H9 (cell line): ENCODE results near the gene AFDN. TPM values are rescaled to one million over a fixed set of nuclear protein-coding genes. Genes with fewer than 3 reads are reported as not detected.

Experiments used
- DNase-seq: peaks from one replicate; pipeline ENCODE4 v3.0.0-alpha.2; 2017
- H2AFZ ChIP-seq: one replicate; pipeline ENCODE4 v1.6.1; 2013; ENCODE audit warnings: mild to moderate bottlenecking, low read length, control low read depth, moderate library complexity
- H2AK5ac ChIP-seq: 2 replicates; pipeline ENCODE4 v1.6.1; 2013; ENCODE audit warnings: low read length, control low read depth, mixed read lengths; ENCODE audit not compliant: insufficient read length
- H2BK120ac ChIP-seq: one replicate; pipeline ENCODE4 v1.6.1; 2013; ENCODE audit warnings: low read depth, mild to moderate bottlenecking, low read length, control low read depth, inconsistent platforms; ENCODE audit not compliant: poor library complexity, severe bottlenecking
- H2BK12ac ChIP-seq: 2 replicates; pipeline ENCODE4 v1.6.1; 2013; ENCODE audit warnings: low read length, control low read depth, mixed read lengths, low read depth; ENCODE audit not compliant: insufficient read length
- H2BK15ac ChIP-seq: 2 replicates; pipeline ENCODE4 v1.6.1; 2013; ENCODE audit warnings: low read depth, low read length, control low read depth
- H2BK20ac ChIP-seq: one replicate; pipeline ENCODE4 v1.6.1; 2013; ENCODE audit warnings: low read depth, mild to moderate bottlenecking, low read length, control low read depth, inconsistent platforms; ENCODE audit not compliant: poor library complexity, severe bottlenecking
- H2BK5ac ChIP-seq: 2 replicates; pipeline ENCODE4 v1.6.1; 2013; ENCODE audit warnings: low read length, control low read depth, mixed read lengths; ENCODE audit not compliant: insufficient read length
- H3K14ac ChIP-seq: 2 replicates; pipeline ENCODE4 v1.6.1; 2013; ENCODE audit warnings: low read length, control low read depth; ENCODE audit not compliant: insufficient read depth
- H3K18ac ChIP-seq: 2 replicates; pipeline ENCODE4 v1.6.1; 2013; ENCODE audit warnings: low read depth, mild to moderate bottlenecking, mixed read lengths, low read length, control low read depth; ENCODE audit not compliant: insufficient read length
- H3K23ac ChIP-seq: 2 replicates; pipeline ENCODE4 v1.6.1; 2013; ENCODE audit warnings: low read length, control low read depth, mixed read lengths, low read depth; ENCODE audit not compliant: insufficient read length
- H3K23me2 ChIP-seq: 2 replicates; pipeline ENCODE4 v1.6.1; 2013; ENCODE audit warnings: low read depth, mild to moderate bottlenecking, mixed read lengths, low read length, control low read depth; ENCODE audit not compliant: insufficient read length, poor library complexity, severe bottlenecking
- H3K27ac ChIP-seq: 2 replicates; pipeline ENCODE4 v1.5.1; 2013; ENCODE audit warnings: low read length, control low read depth, mixed read lengths, low read depth; ENCODE audit not compliant: insufficient read length
- H3K27me3 ChIP-seq: 2 replicates; pipeline ENCODE4 v1.6.1; 2013; ENCODE audit warnings: low read length, control low read depth, inconsistent platforms; ENCODE audit not compliant: insufficient read depth
- H3K4ac ChIP-seq: 2 replicates; pipeline ENCODE4 v1.6.1; 2013; ENCODE audit warnings: low read depth, mild to moderate bottlenecking, control low read depth, inconsistent platforms, low read length, moderate library complexity
- H3K4me1 ChIP-seq: 2 replicates; pipeline ENCODE4 v1.6.1; 2013; ENCODE audit warnings: low read length, control low read depth, inconsistent platforms; ENCODE audit not compliant: insufficient read depth
- H3K4me2 ChIP-seq: 2 replicates; pipeline ENCODE4 v1.6.1; 2013; ENCODE audit warnings: low read length, control low read depth, mixed read lengths; ENCODE audit not compliant: insufficient read length, insufficient read depth
- H3K56ac ChIP-seq: 2 replicates; pipeline ENCODE4 v1.6.1; 2013; ENCODE audit warnings: low read depth, mild to moderate bottlenecking, mixed read lengths, low read length, control low read depth; ENCODE audit not compliant: insufficient read length
- H3K79me1 ChIP-seq: 2 replicates; pipeline ENCODE4 v1.6.1; 2013; ENCODE audit warnings: low read depth, mild to moderate bottlenecking, moderate library complexity, low read length, control low read depth, inconsistent platforms; ENCODE audit not compliant: insufficient read depth, poor library complexity, severe bottlenecking
- H3K79me2 ChIP-seq: 2 replicates; pipeline ENCODE4 v1.6.1; 2013; ENCODE audit warnings: low read length, control low read depth, inconsistent platforms; ENCODE audit not compliant: insufficient read depth
- H3K9ac ChIP-seq: 2 replicates; pipeline ENCODE4 v1.6.1; 2013; ENCODE audit warnings: low read length, control low read depth, mixed read lengths; ENCODE audit not compliant: insufficient read length; ENCODE audit errors: extremely low read depth
- H3K9me3 ChIP-seq: one replicate; pipeline ENCODE4 v1.6.1; 2013; ENCODE audit warnings: low read depth, low read length, inconsistent platforms; ENCODE audit not compliant: control insufficient read depth
- H3T11ph ChIP-seq: one replicate; pipeline ENCODE4 v1.6.1; 2013; ENCODE audit warnings: mild to moderate bottlenecking, low read length, control low read depth, inconsistent platforms
- H4K20me1 ChIP-seq: one replicate; pipeline ENCODE4 v1.6.1; 2013; ENCODE audit not compliant: control insufficient read depth, insufficient read length, insufficient read depth
- H4K5ac ChIP-seq: 2 replicates; pipeline ENCODE4 v1.6.1; 2013; ENCODE audit warnings: low read depth, mild to moderate bottlenecking, mixed read lengths, low read length, control low read depth; ENCODE audit not compliant: insufficient read length
- H4K8ac ChIP-seq: replicated peaks from 2 replicates; pipeline ENCODE4 v1.6.1; 2013; ENCODE audit warnings: low read length, control low read depth, mixed read lengths, low read depth; ENCODE audit not compliant: insufficient read length
- H4K91ac ChIP-seq: 2 replicates; pipeline ENCODE4 v1.6.1; 2013; ENCODE audit warnings: low read depth, mild to moderate bottlenecking, moderate library complexity, mixed read lengths, low read length, control low read depth; ENCODE audit not compliant: insufficient read length
- H3K27ac Mint-ChIP-seq, 3 experiments: 2 replicates in 2 of 3; 3 replicates in 1 of 3; pipeline ENCODE4 v1.8.0; 2020 to 2021; ENCODE audit warnings: mixed read lengths in 3 of 3, mild to moderate bottlenecking in 1 of 3, moderate library complexity in 1 of 3
- H3K27me3 Mint-ChIP-seq: 2 replicates; pipeline ENCODE4 v1.8.0; 2021; ENCODE audit warnings: low read depth, mild to moderate bottlenecking, moderate library complexity, mixed read lengths
- H3K36me3 Mint-ChIP-seq, 3 experiments: 2 replicates in 2 of 3; 3 replicates in 1 of 3; pipeline ENCODE4 v1.8.0; 2020 to 2021; ENCODE audit warnings: low read depth in 3 of 3, mixed read lengths in 3 of 3; ENCODE audit not compliant: insufficient read depth in 1 of 3
- H3K4me1 Mint-ChIP-seq, 2 experiments: 2 replicates each; pipeline ENCODE4 v1.8.0; 2020; ENCODE audit warnings: mixed read lengths in 2 of 2
- H3K4me3 Mint-ChIP-seq, 2 experiments: 2 replicates in 1 of 2; 3 replicates in 1 of 2; pipeline ENCODE4 v1.8.0; 2020 to 2021; ENCODE audit warnings: mild to moderate bottlenecking in 2 of 2, mixed read lengths in 2 of 2, moderate library complexity in 1 of 2
- H3K9me3 Mint-ChIP-seq, 2 experiments: 2 replicates in 1 of 2; 3 replicates in 1 of 2; pipeline ENCODE4 v1.8.0; 2020; ENCODE audit warnings: mild to moderate bottlenecking in 2 of 2, mixed read lengths in 2 of 2, moderate library complexity in 1 of 2
- WGBS: extraction: QIAGEN DNeasy Blood & Tissue Kit; methylation state at CpG from one replicate; pipeline ENCODE4 v1.1.7; 2013; ENCODE audit warnings: missing lambda C conversion rate, low lambda C conversion rate, mixed read lengths; ENCODE audit not compliant: insufficient read length; ENCODE audit errors: extremely low coverage; 5-methylcytosine and 5-hydroxymethylcytosine counted together
- total RNA-seq: library from RNA; stranded (reverse); gene quantifications from 2 replicates; pipeline ENCODE4 v1.2.1, GENCODE V29; 2021
- TF ChIP-seq, protein P1 (sequence below): fragments of 200-600 bp; sonication (generic); conservative IDR thresholded peaks from 3 replicates; pipeline ENCODE4 v1.8.0; 2021; ENCODE audit warnings: antibody characterized with exemption, mild to moderate bottlenecking

Gene AFDN
- total RNA-seq, 1 experiment from 2014 or later, result 157 TPM

DNA sequence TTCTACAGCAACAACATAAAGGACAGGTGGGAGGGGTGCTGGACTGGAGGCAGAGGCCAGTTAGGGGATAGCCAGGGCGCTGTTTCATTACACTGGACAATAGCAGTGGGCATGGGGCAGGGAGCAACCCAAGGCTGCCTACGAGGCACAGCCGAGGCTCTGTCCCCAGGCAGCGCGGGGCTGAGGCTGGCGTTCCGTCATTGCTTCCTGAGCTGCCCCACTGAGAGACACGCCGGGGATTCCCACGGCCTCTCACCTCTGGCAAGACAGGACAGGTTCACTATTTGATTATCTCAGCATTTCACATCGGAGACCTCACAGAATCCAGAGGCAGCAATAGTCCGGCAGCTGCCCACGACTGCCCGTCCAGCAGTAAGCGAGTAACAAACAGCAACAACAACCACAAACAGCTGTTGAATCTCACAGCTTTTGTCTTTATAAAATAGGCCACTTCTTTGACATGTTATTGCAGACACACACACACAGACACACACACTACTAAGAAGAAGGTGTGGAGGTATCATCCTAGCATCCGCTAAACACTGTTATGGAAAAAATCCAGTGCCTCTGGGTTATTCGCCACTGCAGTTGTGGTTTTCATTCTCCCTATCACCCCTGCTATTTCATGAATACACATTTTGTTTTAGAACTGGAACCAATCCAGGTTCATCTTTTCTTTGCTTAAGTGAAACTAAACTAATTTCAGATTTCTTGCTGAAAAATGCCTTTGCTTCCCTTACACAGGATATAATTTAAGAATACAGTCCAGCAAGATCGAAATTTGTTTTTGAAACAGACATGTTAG, 190.2 kb downstream of the AFDN start:
- Histone ChIP-seq H3K79me2 (no peaks in the 10 kb centered on the region), H3K27me3 (no peaks in the 10 kb centered on the region), H2AK5ac (no peak overlapping the region), H4K20me1 (no peaks in the 10 kb centered on the region), H2BK5ac (no peak overlapping the region), H2BK12ac (no peak overlapping the region), H3K18ac (no peak overlapping the region), H3K4ac (no peak overlapping the region), H3K79me1 (no peaks in the 10 kb centered on the region), H3T11ph (no peak overlapping the region), H2AFZ (no peak overlapping the region), H3K23me2 (no peaks in the 10 kb centered on the region), H3K56ac (no peak overlapping the region), H3K27ac (no peak overlapping the region), H3K14ac (no peak overlapping the region), H4K8ac (no peak overlapping the region), H4K91ac (no peak overlapping the region), H3K23ac (no peak overlapping the region), H4K5ac (no peak overlapping the region), H3K9ac (no peak overlapping the region), H3K9me3 (no peaks in the 10 kb centered on the region), H2BK20ac (no peak overlapping the region), H3K4me2 (no peak overlapping the region), H2BK15ac (no peak overlapping the region), H2BK120ac (no peak overlapping the region), H3K4me1 (no peaks in the 10 kb centered on the region)
- H3K9me3 Mint-ChIP-seq, result peaks cover 4 to 8% of the 10 kb centered on the region in 2 experiments; a peak in 4 of 5 replicates
- no peak for DNase-seq
- TF ChIP-seq, protein P1, sequence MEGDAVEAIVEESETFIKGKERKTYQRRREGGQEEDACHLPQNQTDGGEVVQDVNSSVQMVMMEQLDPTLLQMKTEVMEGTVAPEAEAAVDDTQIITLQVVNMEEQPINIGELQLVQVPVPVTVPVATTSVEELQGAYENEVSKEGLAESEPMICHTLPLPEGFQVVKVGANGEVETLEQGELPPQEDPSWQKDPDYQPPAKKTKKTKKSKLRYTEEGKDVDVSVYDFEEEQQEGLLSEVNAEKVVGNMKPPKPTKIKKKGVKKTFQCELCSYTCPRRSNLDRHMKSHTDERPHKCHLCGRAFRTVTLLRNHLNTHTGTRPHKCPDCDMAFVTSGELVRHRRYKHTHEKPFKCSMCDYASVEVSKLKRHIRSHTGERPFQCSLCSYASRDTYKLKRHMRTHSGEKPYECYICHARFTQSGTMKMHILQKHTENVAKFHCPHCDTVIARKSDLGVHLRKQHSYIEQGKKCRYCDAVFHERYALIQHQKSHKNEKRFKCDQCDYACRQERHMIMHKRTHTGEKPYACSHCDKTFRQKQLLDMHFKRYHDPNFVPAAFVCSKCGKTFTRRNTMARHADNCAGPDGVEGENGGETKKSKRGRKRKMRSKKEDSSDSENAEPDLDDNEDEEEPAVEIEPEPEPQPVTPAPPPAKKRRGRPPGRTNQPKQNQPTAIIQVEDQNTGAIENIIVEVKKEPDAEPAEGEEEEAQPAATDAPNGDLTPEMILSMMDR, result no peak
- WGBS, result no CpG with 5 or more reads among the region's 18 CpGs
- peaks cover 2% of the 10 kb centered on the region; the same call in 1 of the 2 replicates for H3K27me3 Mint-ChIP-seq
- H3K4me3 Mint-ChIP-seq, result no peak overlapping the region
- peaks cover 13 to 14% of the 10 kb centered on the region in 2 experiments for H3K4me1 Mint-ChIP-seq
- H3K36me3 Mint-ChIP-seq, result peaks cover 0 to 16% (median 0%) of the 10 kb centered on the region in 3 experiments; a peak in 4 of 7 replicates
- peak overlapping the region in 1 of 3 experiments; percentile 28; a peak in 1 of 7 replicates for H3K27ac Mint-ChIP-seq
